ENCODE data around the gene NSDHL.

The NSDHL gene

GRCh38 chrX:152869972-152870371 lies 39.1 kb downstream of the NSDHL start:
- Histone ChIP-seq H3K4me1 (ENCODE audit: control insufficient read depth in 2 of 2, insufficient read depth in 2 of 2, low read length in 2 of 2) (no peaks in the 10 kb centered on the region), H3K27ac (ENCODE audit: low read depth in 2 of 2, low read length in 2 of 2) (no peak overlapping the region), H3K27me3 (ENCODE audit: control insufficient read depth in 2 of 2, insufficient read depth in 2 of 2, low read length in 2 of 2) (no peaks in the 10 kb centered on the region), H3K4me3 (ENCODE audit: low read length in 2 of 2) (no peak overlapping the region), H3K9ac (ENCODE audit: low read depth in 1 of 2, low read length in 2 of 2) (no peak overlapping the region), H3K36me3 (ENCODE audit: control insufficient read depth in 2 of 2, insufficient read depth in 2 of 2, low read length in 2 of 2) (peaks cover 16 to 20% of the 10 kb centered on the region in 2 donors), H3K9me3 (ENCODE audit: control insufficient read depth in 2 of 2, low read length in 2 of 2) (no peaks in the 10 kb centered on the region)

- no peak overlapping the region for H3K9ac ChIP-seq (ENCODE audit: low read depth in 1 of 2, low read length in 2 of 2)
- peaks cover 7 to 20% of the 10 kb centered on the region in 2 donors for H3K36me3 ChIP-seq (ENCODE audit: control insufficient read depth in 2 of 2, insufficient read depth in 2 of 2, low read length in 2 of 2)
- no peaks in the 10 kb centered on the region for H3K9me3 ChIP-seq (ENCODE audit: control insufficient read depth in 2 of 2, low read length in 2 of 2)
- no peaks in the 10 kb centered on the region for H3K4me1 ChIP-seq (ENCODE audit: control insufficient read depth in 2 of 2, insufficient read depth in 2 of 2, low read length in 2 of 2)
- no peak overlapping the region for H3K4me3 ChIP-seq (ENCODE audit: low read length in 2 of 2)
- no peaks in the 10 kb centered on the region for H3K27me3 ChIP-seq (ENCODE audit: control insufficient read depth in 2 of 2, insufficient read depth in 2 of 2, low read length in 2 of 2)
- H3K27ac ChIP-seq (ENCODE audit: low read depth in 2 of 2, low read length in 2 of 2) = no peak overlapping the region
Measured at GRCh38 chrX:152871260-152871659, 40.4 kb downstream of the NSDHL start.

GRCh38 chrX:152872522-152872921 lies 41.7 kb downstream of the NSDHL start:
- no peaks in the 10 kb centered on the region for H3K27me3 ChIP-seq (ENCODE audit: control insufficient read depth in 2 of 2, insufficient read depth in 2 of 2, low read length in 2 of 2)
- H3K4me1 ChIP-seq (ENCODE audit: control insufficient read depth in 2 of 2, insufficient read depth in 2 of 2, low read length in 2 of 2) = no peaks in the 10 kb centered on the region
- no peak overlapping the region for H3K4me3 ChIP-seq (ENCODE audit: low read length in 2 of 2)
- no peak overlapping the region for H3K9ac ChIP-seq (ENCODE audit: low read depth in 1 of 2, low read length in 2 of 2)
- H3K9me3 ChIP-seq (ENCODE audit: control insufficient read depth in 2 of 2, low read length in 2 of 2) = no peaks in the 10 kb centered on the region
- H3K36me3 ChIP-seq (ENCODE audit: control insufficient read depth in 2 of 2, insufficient read depth in 2 of 2, low read length in 2 of 2) = peaks cover 5 to 13% of the 10 kb centered on the region in 2 donors
- H3K27ac ChIP-seq (ENCODE audit: low read depth in 2 of 2, low read length in 2 of 2) = no peak overlapping the region

GRCh38 chrX:152873361-152873760 lies 42.5 kb downstream of the NSDHL start:
- Histone ChIP-seq H3K9me3 (ENCODE audit: control insufficient read depth in 2 of 2, low read length in 2 of 2) (no peaks in the 10 kb centered on the region), H3K9ac (ENCODE audit: low read depth in 1 of 2, low read length in 2 of 2) (no peak overlapping the region), H3K27ac (ENCODE audit: low read depth in 2 of 2, low read length in 2 of 2) (no peak overlapping the region), H3K4me3 (ENCODE audit: low read length in 2 of 2) (no peak overlapping the region), H3K27me3 (ENCODE audit: control insufficient read depth in 2 of 2, insufficient read depth in 2 of 2, low read length in 2 of 2) (no peaks in the 10 kb centered on the region), H3K36me3 (ENCODE audit: control insufficient read depth in 2 of 2, insufficient read depth in 2 of 2, low read length in 2 of 2) (peaks cover 3 to 10% of the 10 kb centered on the region in 2 donors), H3K4me1 (ENCODE audit: control insufficient read depth in 2 of 2, insufficient read depth in 2 of 2, low read length in 2 of 2) (no peaks in the 10 kb centered on the region)

- Histone ChIP-seq H3K27ac (ENCODE audit: low read depth in 2 of 2, low read length in 2 of 2) (no peak overlapping the region), H3K4me3 (ENCODE audit: low read length in 2 of 2) (no peak overlapping the region), H3K36me3 (ENCODE audit: control insufficient read depth in 2 of 2, insufficient read depth in 2 of 2, low read length in 2 of 2) (no peaks in the 10 kb centered on the region), H3K4me1 (ENCODE audit: control insufficient read depth in 2 of 2, insufficient read depth in 2 of 2, low read length in 2 of 2) (no peaks in the 10 kb centered on the region), H3K9me3 (ENCODE audit: control insufficient read depth in 2 of 2, low read length in 2 of 2) (no peaks in the 10 kb centered on the region), H3K9ac (ENCODE audit: low read depth in 1 of 2, low read length in 2 of 2) (no peak overlapping the region), H3K27me3 (ENCODE audit: control insufficient read depth in 2 of 2, insufficient read depth in 2 of 2, low read length in 2 of 2) (no peaks in the 10 kb centered on the region)
Measured at GRCh38 chrX:152876931-152877840, 46.3 kb downstream of the NSDHL start.

DNA sequence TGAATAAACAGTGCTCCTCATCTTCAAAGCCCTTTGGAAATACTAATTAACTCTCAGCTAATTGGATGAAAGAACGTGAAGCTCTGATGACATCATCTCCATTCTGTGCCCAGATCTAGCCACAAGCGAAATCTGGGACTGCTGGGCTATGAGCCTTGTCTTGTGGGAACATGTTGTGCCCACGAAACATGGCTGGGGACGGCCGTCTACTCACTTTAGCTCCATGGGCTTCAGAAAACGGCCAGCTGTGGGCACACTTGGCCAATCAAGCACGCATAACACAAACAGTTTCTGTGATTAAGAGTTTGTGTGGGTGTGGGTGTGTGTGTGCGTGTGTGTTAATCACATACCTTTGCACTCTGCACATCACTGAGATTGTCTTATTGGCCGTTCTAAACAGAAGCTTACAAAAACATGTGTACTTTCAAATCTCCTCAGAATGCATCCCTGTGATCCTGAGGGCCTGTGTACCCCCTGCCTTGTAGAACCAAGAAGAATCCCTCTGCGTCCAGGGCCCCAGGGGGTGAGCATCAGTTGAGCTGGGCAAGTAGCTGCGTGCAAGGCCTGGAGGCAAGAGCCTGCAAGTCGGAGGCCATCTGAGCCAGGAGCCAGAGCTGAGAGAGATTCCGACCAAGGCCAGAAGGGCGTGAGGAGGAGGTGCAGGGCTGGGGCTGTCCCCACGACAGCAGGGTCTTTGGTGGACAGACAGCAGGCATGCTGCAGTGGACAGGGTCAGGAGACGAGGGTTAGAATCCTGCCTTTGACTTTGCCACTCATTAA lies 48.3 kb downstream of the NSDHL start:
- Histone ChIP-seq H3K27me3 (ENCODE audit: control insufficient read depth in 2 of 2, insufficient read depth in 2 of 2, low read length in 2 of 2) (peaks cover 0 to 7% of the 10 kb centered on the region in 2 donors), H3K27ac (ENCODE audit: low read depth in 2 of 2, low read length in 2 of 2) (no peak overlapping the region), H3K4me3 (ENCODE audit: low read length in 2 of 2) (no peak overlapping the region)

DNA sequence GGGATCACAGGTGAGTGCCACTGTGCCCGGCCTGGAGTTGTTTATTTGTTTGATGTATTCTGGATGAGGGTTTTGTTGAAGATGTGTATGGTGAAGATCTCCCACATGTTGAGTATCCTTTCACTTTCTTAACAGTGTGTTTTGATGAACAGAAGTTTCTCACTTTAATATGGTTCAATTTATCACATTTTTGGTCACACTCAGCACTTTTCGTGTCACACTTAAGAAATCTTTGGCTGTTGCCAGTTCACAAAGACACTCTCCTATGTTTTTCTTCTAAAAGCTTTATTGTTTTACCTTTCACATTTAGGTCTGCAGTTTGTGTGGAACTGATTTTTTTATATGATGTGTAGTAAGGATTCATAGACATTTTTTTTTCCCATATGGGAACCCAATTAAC lies 50.4 kb downstream of the NSDHL start:
- no peak overlapping the region for H3K9ac ChIP-seq (ENCODE audit: low read depth in 1 of 2, low read length in 2 of 2)
- no peaks in the 10 kb centered on the region for H3K36me3 ChIP-seq (ENCODE audit: control insufficient read depth in 2 of 2, insufficient read depth in 2 of 2, low read length in 2 of 2)
- no peak overlapping the region for H3K27ac ChIP-seq (ENCODE audit: low read depth in 2 of 2, low read length in 2 of 2)
- H3K4me1 ChIP-seq (ENCODE audit: control insufficient read depth in 2 of 2, insufficient read depth in 2 of 2, low read length in 2 of 2) = no peaks in the 10 kb centered on the region
- peaks cover 4 to 13% of the 10 kb centered on the region in 2 donors for H3K27me3 ChIP-seq (ENCODE audit: control insufficient read depth in 2 of 2, insufficient read depth in 2 of 2, low read length in 2 of 2)
- no peaks in the 10 kb centered on the region for H3K9me3 ChIP-seq (ENCODE audit: control insufficient read depth in 2 of 2, low read length in 2 of 2)
- H3K4me3 ChIP-seq (ENCODE audit: low read length in 2 of 2) = no peak overlapping the region

More for the DNA sequence above, 48.3 kb downstream of the NSDHL start:
- Histone ChIP-seq H3K4me1 (ENCODE audit: control insufficient read depth in 2 of 2, insufficient read depth in 2 of 2, low read length in 2 of 2) (no peaks in the 10 kb centered on the region), H3K9me3 (ENCODE audit: control insufficient read depth in 2 of 2, low read length in 2 of 2) (no peaks in the 10 kb centered on the region), H3K36me3 (ENCODE audit: control insufficient read depth in 2 of 2, insufficient read depth in 2 of 2, low read length in 2 of 2) (no peaks in the 10 kb centered on the region), H3K9ac (ENCODE audit: low read depth in 1 of 2, low read length in 2 of 2) (no peak overlapping the region)

- H3K4me3 ChIP-seq (ENCODE audit: low read length in 2 of 2) = no peak overlapping the region
- peaks cover 6 to 17% of the 10 kb centered on the region in 2 donors for H3K27me3 ChIP-seq (ENCODE audit: control insufficient read depth in 2 of 2, insufficient read depth in 2 of 2, low read length in 2 of 2)
- no peaks in the 10 kb centered on the region for H3K9me3 ChIP-seq (ENCODE audit: control insufficient read depth in 2 of 2, low read length in 2 of 2)
- no peak overlapping the region for H3K9ac ChIP-seq (ENCODE audit: low read depth in 1 of 2, low read length in 2 of 2)
- no peaks in the 10 kb centered on the region for H3K4me1 ChIP-seq (ENCODE audit: control insufficient read depth in 2 of 2, insufficient read depth in 2 of 2, low read length in 2 of 2)
- no peak overlapping the region for H3K27ac ChIP-seq (ENCODE audit: low read depth in 2 of 2, low read length in 2 of 2)
- H3K36me3 ChIP-seq (ENCODE audit: control insufficient read depth in 2 of 2, insufficient read depth in 2 of 2, low read length in 2 of 2) = no peaks in the 10 kb centered on the region
Measured at GRCh38 chrX:152884171-152884570, 53.3 kb downstream of the NSDHL start.

DNA sequence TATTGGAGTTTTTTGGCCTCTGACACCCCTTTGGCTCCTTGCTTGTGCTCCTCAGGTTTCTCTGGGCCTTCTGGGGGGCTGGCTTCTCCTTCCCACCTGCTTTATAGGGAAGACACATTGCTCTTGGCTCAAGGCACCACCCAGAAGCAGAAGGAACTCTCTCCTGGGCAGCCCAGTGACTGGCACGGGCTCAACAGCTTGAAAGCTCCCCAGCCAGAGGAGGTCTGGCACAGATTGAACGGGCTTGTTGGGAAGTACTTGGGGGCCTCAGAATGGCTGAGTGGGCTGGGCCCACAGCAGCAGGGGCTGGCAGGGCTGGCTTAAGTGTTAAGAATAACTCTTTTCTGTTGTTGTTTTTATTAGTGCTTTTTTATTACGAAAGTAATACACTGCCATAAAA lies 55.9 kb downstream of the NSDHL start:
- no peaks in the 10 kb centered on the region for H3K4me1 ChIP-seq (ENCODE audit: control insufficient read depth in 2 of 2, insufficient read depth in 2 of 2, low read length in 2 of 2)
- H3K9ac ChIP-seq (ENCODE audit: low read depth in 1 of 2, low read length in 2 of 2) = no peak overlapping the region
- peaks cover 6 to 22% of the 10 kb centered on the region in 2 donors for H3K27me3 ChIP-seq (ENCODE audit: control insufficient read depth in 2 of 2, insufficient read depth in 2 of 2, low read length in 2 of 2)
- no peaks in the 10 kb centered on the region for H3K36me3 ChIP-seq (ENCODE audit: control insufficient read depth in 2 of 2, insufficient read depth in 2 of 2, low read length in 2 of 2)
- no peak overlapping the region for H3K4me3 ChIP-seq (ENCODE audit: low read length in 2 of 2)
- no peak overlapping the region for H3K27ac ChIP-seq (ENCODE audit: low read depth in 2 of 2, low read length in 2 of 2)
- no peaks in the 10 kb centered on the region for H3K9me3 ChIP-seq (ENCODE audit: control insufficient read depth in 2 of 2, low read length in 2 of 2)

DNA sequence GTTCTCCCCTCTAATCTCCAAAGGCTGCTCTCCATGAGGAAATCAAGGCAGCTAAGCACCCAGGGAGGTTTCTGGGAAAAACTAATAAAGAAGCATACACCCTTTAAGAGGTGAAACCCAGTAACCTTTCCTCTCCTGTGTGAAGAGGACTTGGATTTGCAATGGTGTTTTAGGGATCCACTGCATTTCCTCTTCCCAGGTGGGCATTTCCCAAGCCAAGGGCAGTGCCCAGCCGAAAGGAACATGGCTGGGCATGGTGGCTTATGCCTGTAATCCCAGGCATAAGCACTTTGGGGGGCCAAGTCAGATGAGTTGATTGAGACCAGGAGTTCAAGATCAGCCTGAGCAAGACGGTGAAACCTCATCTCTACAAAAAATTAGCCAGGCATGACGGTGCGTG lies 61.6 kb downstream of the NSDHL start:
- no peaks in the 10 kb centered on the region for H3K36me3 ChIP-seq (ENCODE audit: control insufficient read depth in 2 of 2, insufficient read depth in 2 of 2, low read length in 2 of 2)
- no peak overlapping the region for H3K4me3 ChIP-seq (ENCODE audit: low read length in 2 of 2)
- H3K27ac ChIP-seq (ENCODE audit: low read depth in 2 of 2, low read length in 2 of 2) = no peak overlapping the region
- no peaks in the 10 kb centered on the region for H3K9me3 ChIP-seq (ENCODE audit: control insufficient read depth in 2 of 2, low read length in 2 of 2)
- peaks cover 0 to 7% of the 10 kb centered on the region in 2 donors for H3K27me3 ChIP-seq (ENCODE audit: control insufficient read depth in 2 of 2, insufficient read depth in 2 of 2, low read length in 2 of 2)
- peaks cover 6 to 10% of the 10 kb centered on the region in 2 donors for H3K4me1 ChIP-seq (ENCODE audit: control insufficient read depth in 2 of 2, insufficient read depth in 2 of 2, low read length in 2 of 2)
- H3K9ac ChIP-seq (ENCODE audit: low read depth in 1 of 2, low read length in 2 of 2) = no peak overlapping the region

Measured in mucosa of rectum (tissue), 2 donors.